Right lobe of liver (tissue), 4 donors: ENCODE data around the gene PANK1.

ENCODE experiments used
- CTCF ChIP-seq, 4 donors: fragments of 200-600 bp in 3 of 4; fragments of 450-650 bp in 1 of 4; IDR thresholded peaks; one replicate each; pipeline versions ENCODE4 v1.5.1 to v1.8.0; 2016 to 2022; ENCODE audit warnings: antibody characterized with exemption in 4 of 4, mild to moderate bottlenecking in 2 of 4
- POLR2A ChIP-seq: fragments of 450-650 bp; IDR thresholded peaks from one replicate; pipeline ENCODE4 v1.6.1; 2017; ENCODE audit warnings: antibody characterized with exemption, mild to moderate bottlenecking
- donor health status: DM: no; HTN: no; CAD: no.
- donor health status: DM: no; HTN: no; CAD: no.
- donor health status: DM: no; HTN: yes; CAD: no.

- TF ChIP-seq CTCF (IDR thresholded peaks at IDR 0.05) (no peak), POLR2A (no peak)
Measured at GRCh38 chr10:89593043-89593442, 52.0 kb downstream of the PANK1 start.
